DND-41 (cell line): ENCODE results near the gene FSCN2.

Experiments
- ATAC-seq: fragments of 200-7000 bp; cut with Tn5 transposase; 3 replicates; pipeline ENCODE4 v1.9.1; 2021; ENCODE audit warnings: low read depth; ENCODE audit not compliant: insufficient read depth
- DNase-seq: peaks from one replicate; pipeline ENCODE4 v3.0.0-alpha.2; 2020
- H2AFZ ChIP-seq: 2 replicates; pipeline ENCODE4 v1.6.0; 2012; ENCODE audit warnings: low read depth, low read length
- H3K27ac ChIP-seq: 2 replicates; pipeline ENCODE4 v1.5.1; 2012; ENCODE audit warnings: low read length, inconsistent platforms
- H3K27me3 ChIP-seq: fragments of 200-600 bp; sonication (generic); 2 replicates; pipeline ENCODE4 v1.6.0; 2012; ENCODE audit warnings: low read length, mild to moderate bottlenecking, inconsistent platforms; ENCODE audit not compliant: insufficient read depth, poor library complexity
- H3K36me3 ChIP-seq: 2 replicates; pipeline ENCODE4 v1.5.1; 2012; ENCODE audit warnings: low read length, inconsistent platforms; ENCODE audit not compliant: insufficient read depth
- H3K4me1 ChIP-seq: 2 replicates; pipeline ENCODE4 v1.5.1; 2012; ENCODE audit warnings: mild to moderate bottlenecking, low read length; ENCODE audit not compliant: insufficient read depth
- H3K4me2 ChIP-seq: 2 replicates; pipeline ENCODE4 v1.6.0; 2012; ENCODE audit warnings: mild to moderate bottlenecking, moderate library complexity, low read length, inconsistent platforms; ENCODE audit not compliant: insufficient read depth
- H3K4me3 ChIP-seq, 2 experiments: fragments of 200-600 bp in 1 of 2; shearing (Covaris generic) in 1 of 2; 2 replicates each; pipeline ENCODE4 v1.5.1; 2012 to 2016; ENCODE audit warnings: inconsistent platforms in 2 of 2, low read length in 2 of 2, mild to moderate bottlenecking in 2 of 2, low read depth in 1 of 2, moderate library complexity in 1 of 2
- H3K79me2 ChIP-seq: 2 replicates; pipeline ENCODE4 v1.6.0; 2012; ENCODE audit warnings: low read length, inconsistent platforms; ENCODE audit not compliant: insufficient read depth
- H3K9ac ChIP-seq: 2 replicates; pipeline ENCODE4 v1.6.0; 2012; ENCODE audit warnings: low read depth, mild to moderate bottlenecking, inconsistent platforms, low read length, moderate library complexity
- H3K9me3 ChIP-seq: 2 replicates; pipeline ENCODE4 v1.5.1; 2012; ENCODE audit warnings: low read length, moderate library complexity, mild to moderate bottlenecking, inconsistent platforms; ENCODE audit not compliant: insufficient read depth, severe bottlenecking
- H4K20me1 ChIP-seq: 2 replicates; pipeline ENCODE4 v1.6.0; 2012; ENCODE audit warnings: low read length; ENCODE audit not compliant: insufficient read depth
- EZH2 ChIP-seq: IDR thresholded peaks from 3 replicates; pipeline ENCODE4 v1.6.1; 2012; ENCODE audit warnings: borderline replicate concordance, low read depth, mild to moderate bottlenecking, moderate library complexity, low read length, inconsistent platforms; ENCODE audit not compliant: severe bottlenecking
- TF ChIP-seq, protein P1 (sequence below): IDR thresholded peaks from 2 replicates; pipeline ENCODE4 v1.5.1; 2012; ENCODE audit warnings: borderline replicate concordance, low read length, moderate library complexity, mild to moderate bottlenecking; ENCODE audit not compliant: poor library complexity, severe bottlenecking; ENCODE audit errors: extremely low read depth

The FSCN2 gene

DNA sequence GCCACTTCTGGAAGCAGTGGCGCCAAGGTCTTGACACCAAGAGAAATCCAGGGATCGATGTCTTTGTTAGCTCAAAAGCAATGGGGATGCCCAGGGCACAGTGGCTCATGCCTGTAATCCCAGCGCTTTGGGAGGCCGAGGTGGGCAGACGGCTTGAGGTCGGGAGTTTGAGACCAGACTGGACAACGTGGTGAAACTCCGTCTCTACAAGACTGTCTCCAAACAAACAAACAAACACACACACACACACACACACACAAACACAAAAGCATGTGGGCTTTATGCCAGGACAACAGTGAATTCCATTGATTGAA is 46.4 kb downstream of the FSCN2 start:
- Histone ChIP-seq H3K79me2 (peaks cover 19% of the 10 kb centered on the region), H3K27ac (no peak overlapping the region), H3K27me3 (no peaks in the 10 kb centered on the region), H3K9me3 (no peaks in the 10 kb centered on the region), H3K4me3 (no peak overlapping the region), H2AFZ (no peak overlapping the region), H4K20me1 (peaks cover 29% of the 10 kb centered on the region), H3K4me2 (no peak overlapping the region), H3K4me1 (no peaks in the 10 kb centered on the region), H3K9ac (no peak overlapping the region), H3K36me3 (peaks cover 92% of the 10 kb centered on the region)
- no peak for TF ChIP-seq EZH2
- TF ChIP-seq, protein P1, sequence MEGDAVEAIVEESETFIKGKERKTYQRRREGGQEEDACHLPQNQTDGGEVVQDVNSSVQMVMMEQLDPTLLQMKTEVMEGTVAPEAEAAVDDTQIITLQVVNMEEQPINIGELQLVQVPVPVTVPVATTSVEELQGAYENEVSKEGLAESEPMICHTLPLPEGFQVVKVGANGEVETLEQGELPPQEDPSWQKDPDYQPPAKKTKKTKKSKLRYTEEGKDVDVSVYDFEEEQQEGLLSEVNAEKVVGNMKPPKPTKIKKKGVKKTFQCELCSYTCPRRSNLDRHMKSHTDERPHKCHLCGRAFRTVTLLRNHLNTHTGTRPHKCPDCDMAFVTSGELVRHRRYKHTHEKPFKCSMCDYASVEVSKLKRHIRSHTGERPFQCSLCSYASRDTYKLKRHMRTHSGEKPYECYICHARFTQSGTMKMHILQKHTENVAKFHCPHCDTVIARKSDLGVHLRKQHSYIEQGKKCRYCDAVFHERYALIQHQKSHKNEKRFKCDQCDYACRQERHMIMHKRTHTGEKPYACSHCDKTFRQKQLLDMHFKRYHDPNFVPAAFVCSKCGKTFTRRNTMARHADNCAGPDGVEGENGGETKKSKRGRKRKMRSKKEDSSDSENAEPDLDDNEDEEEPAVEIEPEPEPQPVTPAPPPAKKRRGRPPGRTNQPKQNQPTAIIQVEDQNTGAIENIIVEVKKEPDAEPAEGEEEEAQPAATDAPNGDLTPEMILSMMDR = no peak
- DNase-seq = no peak
- ATAC-seq = no peak

DNA sequence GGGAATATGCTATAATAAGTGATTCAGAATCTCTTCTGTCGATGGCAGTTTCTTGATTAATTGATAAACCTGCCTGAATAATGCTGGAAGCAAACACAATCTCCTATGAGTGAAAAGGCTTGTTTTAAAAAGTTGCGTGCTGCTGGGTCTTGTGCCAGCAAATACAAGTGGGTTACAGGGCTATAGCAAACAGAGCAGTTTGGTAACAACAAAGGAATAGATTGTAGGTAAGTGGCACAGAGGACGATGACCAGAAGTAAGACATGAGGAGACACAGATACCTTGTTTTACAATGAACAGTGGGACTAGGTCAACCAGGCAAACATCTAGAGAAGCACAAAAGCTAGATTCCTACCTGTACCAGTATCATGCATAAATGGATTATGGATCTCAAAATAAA is 47.7 kb downstream of the FSCN2 start:
- H3K79me2 ChIP-seq = peaks cover 24% of the 10 kb centered on the region
- no peak overlapping the region for H2AFZ ChIP-seq
- H3K36me3 ChIP-seq = peaks cover 92% of the 10 kb centered on the region
- H3K4me3 ChIP-seq = no peak overlapping the region
- H3K4me1 ChIP-seq = no peaks in the 10 kb centered on the region
- ATAC-seq (no peak), DNase-seq (no peak)
- H3K9ac ChIP-seq = no peak overlapping the region
- no peak overlapping the region for H3K27ac ChIP-seq
- H3K27me3 ChIP-seq = no peaks in the 10 kb centered on the region
- TF ChIP-seq EZH2 = no peak
- H4K20me1 ChIP-seq = peaks cover 41% of the 10 kb centered on the region
- H3K9me3 ChIP-seq = no peaks in the 10 kb centered on the region
- H3K4me2 ChIP-seq = no peak overlapping the region

DNA sequence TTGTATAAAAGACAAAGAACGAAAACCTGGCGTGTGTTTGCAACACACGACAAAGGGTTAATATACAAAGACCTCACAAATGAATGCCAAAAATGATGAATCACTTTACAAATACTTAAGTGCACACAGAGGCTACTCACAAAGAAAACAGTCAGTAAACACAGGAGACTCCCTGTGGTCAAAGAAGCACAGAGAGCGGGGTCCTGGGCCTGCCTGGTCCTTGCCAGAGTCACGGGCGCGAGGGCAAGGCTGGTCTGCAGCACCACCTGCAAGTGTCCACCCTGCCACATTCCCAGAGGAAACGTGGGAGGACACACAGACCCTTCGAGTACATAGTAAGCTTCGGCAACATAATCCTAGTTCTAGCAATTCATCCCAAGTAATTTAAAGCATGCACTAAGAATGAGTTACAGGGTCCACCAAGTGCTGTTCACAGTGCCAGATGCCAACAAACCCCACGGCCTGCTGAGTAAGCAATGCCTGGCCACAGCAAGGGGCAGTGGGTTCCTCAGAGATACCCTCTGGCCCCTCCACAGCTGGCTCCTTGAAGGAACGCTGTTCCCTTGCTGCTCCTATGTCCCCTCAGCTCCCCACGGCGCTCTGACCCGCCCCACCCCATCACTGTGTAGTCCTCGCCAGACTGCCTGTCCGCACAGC is 48.6 kb downstream of the FSCN2 start:
- Histone ChIP-seq H3K36me3 (peaks cover 89% of the 10 kb centered on the region), H3K27ac (no peak overlapping the region), H3K79me2 (peaks cover 27% of the 10 kb centered on the region), H3K4me2 (no peak overlapping the region), H3K9ac (no peak overlapping the region), H3K9me3 (no peaks in the 10 kb centered on the region), H3K4me1 (no peaks in the 10 kb centered on the region), H2AFZ (no peak overlapping the region), H3K27me3 (no peaks in the 10 kb centered on the region), H3K4me3 (no peak overlapping the region), H4K20me1 (peaks cover 42% of the 10 kb centered on the region)
- ATAC-seq = no peak
- DNase-seq = no peak
- no peak for TF ChIP-seq EZH2
- TF ChIP-seq, protein P1 = no peak

DNA sequence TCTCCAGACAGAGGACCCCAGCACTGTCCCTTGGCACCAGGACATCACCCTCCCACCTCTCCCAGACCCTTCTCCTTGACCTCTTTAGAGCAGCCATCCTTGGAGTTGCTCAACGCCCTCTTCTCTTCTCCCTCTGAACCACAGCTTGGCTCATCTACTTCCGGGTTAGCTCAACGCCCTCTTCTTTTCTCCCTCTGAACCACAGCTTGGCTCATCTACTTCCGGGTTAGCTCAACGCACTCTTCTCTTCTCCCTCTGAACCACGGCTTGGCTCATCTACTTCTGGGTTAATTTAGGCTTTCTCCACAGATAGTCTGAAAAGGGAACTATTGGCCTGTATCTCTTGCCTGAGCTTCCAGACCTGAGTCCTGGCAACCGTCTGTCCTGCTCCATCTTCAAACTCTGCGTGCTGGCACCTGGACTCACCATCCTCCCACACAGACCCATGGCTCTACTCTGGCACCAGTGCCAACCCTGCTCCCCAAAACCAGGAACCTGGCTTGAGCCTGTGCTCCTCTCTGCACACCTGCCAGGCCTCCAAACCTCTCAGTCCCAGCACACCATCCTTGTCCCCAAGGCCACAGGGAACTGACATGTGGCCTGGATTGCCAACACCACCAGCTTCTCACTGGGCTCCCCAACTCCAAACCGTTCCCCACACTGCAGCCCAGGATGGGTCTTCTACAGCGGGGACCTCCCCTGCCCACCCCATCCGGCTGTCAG is 49.3 kb downstream of the FSCN2 start:
- no peaks in the 10 kb centered on the region for H3K4me1 ChIP-seq
- no peaks in the 10 kb centered on the region for H3K9me3 ChIP-seq
- 0 out of 3 replicates have a peak, but pooled peaks have one; percentile 16 for ATAC-seq
- H4K20me1 ChIP-seq = peaks cover 47% of the 10 kb centered on the region
- TF ChIP-seq, protein P1 = no peak
- TF ChIP-seq EZH2 = no peak
- H3K4me2 ChIP-seq = no peak overlapping the region
- peaks cover 28% of the 10 kb centered on the region for H3K79me2 ChIP-seq
- H3K4me3 ChIP-seq = no peak overlapping the region
- peaks cover 91% of the 10 kb centered on the region for H3K36me3 ChIP-seq
- no peak overlapping the region for H2AFZ ChIP-seq
- DNase-seq = no peak
- H3K27ac ChIP-seq = no peak overlapping the region
- H3K27me3 ChIP-seq = no peaks in the 10 kb centered on the region
- H3K9ac ChIP-seq = no peak overlapping the region
